NCI-H82 treated with DMSO at 0.1 percent for 48 hours (cell line): ENCODE results near the gene RBM19.
"Not testable (repeated sequence)": the region's sequence is repeated elsewhere in the genome, so short reads cannot be mapped to it uniquely, and the experiment has no call there.

ENCODE experiments used
- DNase-seq: peaks from one replicate; lab custom pipeline; 2025; ENCODE audit not compliant: unreplicated experiment; lab: John Stamatoyannopoulos, UW

The RBM19 gene

GRCh38 chr12:113965951-113966797, at the start of gene RBM19:
Gene RBM19, minus strand, starts transcription at chr12:113966325. Its CDS starts 98 bp downstream, at chr12:113966227.
- DNase-seq: peak; percentile 84

- DNase-seq: no peak
Observed at GRCh38 chr12:114015851-114016250, 49.7 kb upstream of the RBM19 start.

DNA sequence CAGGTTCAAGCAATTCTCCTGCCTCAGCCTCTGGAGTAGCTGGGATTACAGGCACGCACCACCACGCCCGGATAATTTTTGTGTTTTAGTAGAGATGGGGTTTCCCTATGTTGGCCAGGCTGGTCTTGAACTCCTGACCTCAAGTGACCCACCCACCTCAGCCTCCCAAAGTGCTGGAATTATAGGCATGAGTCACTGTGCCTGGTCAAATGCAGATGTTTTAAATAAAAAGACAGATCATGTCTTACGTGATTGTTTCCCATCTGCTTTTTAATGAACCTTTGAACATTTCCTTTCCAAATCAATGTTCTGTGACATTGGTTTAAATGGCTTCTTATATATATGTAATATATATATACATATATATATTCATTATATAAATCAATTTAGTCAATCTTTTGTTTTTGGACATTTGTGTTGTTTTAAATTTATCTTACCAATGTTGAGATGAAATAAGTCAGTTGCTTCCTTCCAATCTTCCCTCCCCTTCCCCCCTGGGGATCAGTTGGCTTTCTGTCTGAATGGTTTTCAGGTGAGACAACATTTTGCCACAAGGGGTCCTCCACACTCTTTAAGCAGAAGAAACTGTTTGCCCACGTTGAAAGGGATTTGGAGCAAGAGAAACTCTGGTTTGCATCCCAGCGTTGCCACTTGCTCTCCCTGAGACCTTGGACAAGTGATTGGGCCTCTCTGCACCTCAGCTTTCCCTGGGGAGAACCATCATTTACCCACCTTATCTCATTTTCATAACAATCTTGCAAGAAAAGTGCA, 47.6 kb upstream of the RBM19 start:
- DNase-seq: no peak

- no peak for DNase-seq
Observed at GRCh38 chr12:114012744-114013431, 46.8 kb upstream of the RBM19 start.

DNA sequence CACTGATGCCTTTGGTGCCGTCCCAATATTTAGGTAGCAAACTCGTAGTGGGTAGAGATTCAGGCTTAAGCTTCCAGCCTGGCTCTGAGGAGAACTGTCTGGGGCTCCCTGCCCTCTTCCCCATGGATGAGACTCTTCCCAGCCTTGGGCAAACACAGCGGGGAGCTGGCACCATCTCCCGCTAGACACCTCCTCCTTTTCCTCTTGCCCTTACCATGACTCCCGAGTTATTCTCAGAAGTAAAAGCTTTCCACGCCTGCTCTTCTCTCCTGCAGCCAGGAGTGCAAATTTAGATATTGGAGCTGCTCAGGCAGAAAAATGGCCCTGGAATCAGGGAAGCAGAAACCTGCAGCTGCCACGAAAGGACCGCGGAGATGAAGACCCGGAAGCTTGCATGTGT, 45.6 kb upstream of the RBM19 start:
- DNase-seq: no peak

GRCh38 chr12:114006482-114007425, 40.6 kb upstream of the RBM19 start:
- no peak for DNase-seq

GRCh38 chr12:114004402-114004801, 38.3 kb upstream of the RBM19 start:
- DNase-seq: no peak

DNA sequence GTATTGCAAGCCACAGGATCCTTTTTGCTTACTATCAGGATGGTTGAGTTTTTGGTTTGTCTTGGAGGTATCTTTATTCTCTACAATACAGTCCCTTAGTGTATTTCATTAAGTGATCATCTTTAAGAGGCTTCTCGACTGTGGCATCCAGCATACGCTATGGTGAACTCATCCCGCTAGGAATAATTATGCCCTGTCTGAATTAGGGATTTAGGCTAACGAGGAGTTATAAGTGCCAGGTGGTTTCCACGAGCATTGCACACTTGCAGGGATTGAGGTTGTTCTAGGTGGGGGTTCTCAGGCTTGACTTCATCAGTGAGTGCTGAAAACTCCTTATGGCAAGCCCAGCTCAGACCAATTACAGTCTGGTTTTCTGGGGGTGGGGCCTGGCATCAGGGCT, 37.2 kb upstream of the RBM19 start:
- DNase-seq: no peak

DNA sequence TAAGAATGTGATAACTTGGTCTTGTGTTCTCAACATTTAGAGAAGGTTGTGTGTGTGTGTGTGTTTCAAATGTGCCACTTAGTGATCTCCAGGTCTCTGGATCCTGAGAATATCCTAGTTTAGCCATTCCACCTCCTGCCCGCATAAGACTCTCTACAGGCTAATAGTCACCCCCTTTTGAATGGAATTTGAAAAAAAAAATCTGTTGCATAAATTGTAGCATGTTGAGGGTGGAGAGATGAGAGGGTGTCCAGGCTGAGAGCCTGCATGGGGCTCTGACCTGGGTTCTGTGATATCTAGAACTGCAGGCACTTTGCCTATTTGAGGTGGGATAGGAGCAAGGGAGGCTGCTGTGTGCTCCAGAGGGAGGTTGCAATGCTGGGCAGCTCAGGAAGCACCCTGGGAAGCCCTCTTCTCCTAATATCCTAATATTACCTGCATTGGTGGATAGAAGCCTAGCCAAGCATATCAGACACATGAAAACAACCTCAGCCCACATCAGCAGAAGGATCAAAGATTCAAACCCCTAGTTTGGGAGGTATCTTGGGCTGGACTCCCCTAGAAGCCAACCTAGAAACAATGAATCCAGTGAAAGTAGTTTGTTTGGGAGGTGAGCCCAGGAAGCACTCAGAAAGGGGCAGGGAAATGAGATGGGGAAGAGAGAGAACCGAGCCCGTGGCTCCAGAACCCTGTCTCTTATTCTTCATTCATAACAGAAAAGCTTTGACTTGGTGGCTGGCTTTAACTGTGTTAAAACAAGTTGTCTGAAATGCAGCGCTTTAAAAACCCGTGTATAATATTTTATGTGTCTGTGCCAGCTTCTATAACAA, 35.6 kb upstream of the RBM19 start:
- no peak for DNase-seq

DNA sequence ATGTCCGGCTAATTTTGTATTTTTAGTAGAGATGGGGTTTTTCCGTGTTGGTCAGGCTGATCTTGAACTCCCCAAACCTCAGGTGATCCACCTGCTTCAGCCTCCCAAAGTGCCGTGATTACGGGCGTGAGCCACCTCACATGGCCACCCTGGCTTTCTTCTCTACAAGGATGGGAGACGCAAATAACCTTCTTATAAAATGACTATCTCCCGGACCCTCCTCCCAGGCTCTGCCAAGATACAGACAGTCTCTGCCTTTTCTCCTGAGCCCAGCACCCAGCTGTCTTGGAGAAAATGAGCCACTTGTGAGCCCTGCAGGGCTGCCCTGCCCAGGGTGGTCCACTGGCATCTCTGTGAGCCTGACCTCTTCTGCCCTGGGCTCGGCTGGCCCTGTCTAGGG, 34.7 kb upstream of the RBM19 start:
- DNase-seq: no peak

- not testable (repeated sequence) for DNase-seq
Observed at GRCh38 chr12:114000261-114000660, 34.1 kb upstream of the RBM19 start.

DNA sequence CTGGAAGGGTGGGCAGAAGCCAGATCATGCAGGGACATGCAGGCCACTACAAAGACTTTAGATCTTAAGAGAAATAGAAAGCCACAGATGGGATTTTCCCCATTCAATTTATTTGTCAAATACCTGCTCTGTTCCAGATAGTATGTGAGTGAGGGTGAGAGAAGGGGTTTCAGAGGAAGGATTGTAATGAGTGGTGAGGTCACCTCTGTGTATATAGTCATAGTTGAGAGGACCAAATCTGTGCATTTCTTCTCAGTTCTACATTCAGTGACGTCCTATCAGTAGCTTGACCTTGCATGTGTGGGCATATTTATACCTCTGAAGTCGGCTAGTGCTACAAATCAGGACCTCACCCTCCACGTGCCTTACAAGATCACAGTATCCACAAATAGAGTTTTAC, 31.2 kb upstream of the RBM19 start:
- no peak for DNase-seq

DNA sequence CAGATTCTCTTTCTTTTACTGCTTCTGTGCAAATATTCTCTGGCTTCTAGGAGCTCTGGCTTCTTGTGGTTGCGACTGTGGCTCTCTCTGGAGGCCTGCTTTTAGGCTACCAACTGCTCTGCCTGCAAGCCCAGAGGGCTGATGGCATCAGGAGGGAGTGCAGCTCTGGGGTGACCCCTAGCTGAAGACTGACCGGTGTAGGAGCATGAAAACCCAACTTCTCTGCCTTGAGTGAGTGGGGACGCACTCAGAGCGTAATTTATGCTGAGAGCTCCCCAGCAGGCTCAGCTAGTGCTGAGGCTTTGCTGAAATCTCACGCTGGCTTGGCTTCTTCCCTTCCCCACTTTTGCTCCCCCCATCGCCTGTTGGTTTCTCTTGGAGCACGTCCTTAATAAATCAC, 29.9 kb upstream of the RBM19 start:
- DNase-seq: no peak

- no peak for DNase-seq
Observed at GRCh38 chr12:113994051-113994450, 27.9 kb upstream of the RBM19 start.

- not testable (repeated sequence) for DNase-seq
Observed at GRCh38 chr12:113992751-113993150, 26.6 kb upstream of the RBM19 start.

DNA sequence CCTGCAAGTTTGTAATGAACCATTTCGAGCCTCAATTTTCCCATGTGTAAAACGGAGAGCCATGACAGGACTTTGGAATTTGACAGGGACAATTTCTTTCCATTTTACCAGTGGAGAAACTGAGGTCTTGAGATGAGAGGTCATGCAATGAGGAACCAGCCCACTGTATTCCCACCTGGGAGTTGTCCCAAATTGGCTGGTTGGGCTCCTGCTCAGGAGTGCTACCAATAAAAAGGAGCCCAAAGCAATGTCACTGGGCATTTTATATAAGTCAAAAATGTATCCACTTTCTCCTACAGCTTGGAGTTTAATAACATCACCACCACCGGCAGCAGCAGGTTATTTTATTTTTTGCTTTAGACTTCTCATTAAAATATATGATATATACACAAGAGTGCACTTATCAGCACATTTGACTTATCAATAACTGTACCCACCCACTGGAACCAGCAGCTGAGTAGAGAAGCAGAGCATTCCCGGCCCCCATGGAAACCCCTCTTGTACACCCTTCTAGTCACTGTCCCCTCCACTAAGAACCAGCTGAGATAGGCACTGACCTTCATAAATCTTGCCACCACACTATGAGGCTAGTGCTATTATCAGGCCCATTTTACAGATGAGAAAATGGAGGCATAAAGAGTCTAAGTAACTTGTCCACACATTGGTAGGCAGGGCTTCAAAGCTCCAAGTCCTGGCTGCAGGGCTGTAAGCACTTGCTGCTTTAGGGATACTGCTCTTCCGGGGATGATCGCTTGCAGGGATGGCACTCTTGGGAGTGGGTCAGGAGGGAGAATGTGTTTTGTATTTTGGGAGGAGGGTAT, 25.3 kb upstream of the RBM19 start:
- DNase-seq: no peak

DNA sequence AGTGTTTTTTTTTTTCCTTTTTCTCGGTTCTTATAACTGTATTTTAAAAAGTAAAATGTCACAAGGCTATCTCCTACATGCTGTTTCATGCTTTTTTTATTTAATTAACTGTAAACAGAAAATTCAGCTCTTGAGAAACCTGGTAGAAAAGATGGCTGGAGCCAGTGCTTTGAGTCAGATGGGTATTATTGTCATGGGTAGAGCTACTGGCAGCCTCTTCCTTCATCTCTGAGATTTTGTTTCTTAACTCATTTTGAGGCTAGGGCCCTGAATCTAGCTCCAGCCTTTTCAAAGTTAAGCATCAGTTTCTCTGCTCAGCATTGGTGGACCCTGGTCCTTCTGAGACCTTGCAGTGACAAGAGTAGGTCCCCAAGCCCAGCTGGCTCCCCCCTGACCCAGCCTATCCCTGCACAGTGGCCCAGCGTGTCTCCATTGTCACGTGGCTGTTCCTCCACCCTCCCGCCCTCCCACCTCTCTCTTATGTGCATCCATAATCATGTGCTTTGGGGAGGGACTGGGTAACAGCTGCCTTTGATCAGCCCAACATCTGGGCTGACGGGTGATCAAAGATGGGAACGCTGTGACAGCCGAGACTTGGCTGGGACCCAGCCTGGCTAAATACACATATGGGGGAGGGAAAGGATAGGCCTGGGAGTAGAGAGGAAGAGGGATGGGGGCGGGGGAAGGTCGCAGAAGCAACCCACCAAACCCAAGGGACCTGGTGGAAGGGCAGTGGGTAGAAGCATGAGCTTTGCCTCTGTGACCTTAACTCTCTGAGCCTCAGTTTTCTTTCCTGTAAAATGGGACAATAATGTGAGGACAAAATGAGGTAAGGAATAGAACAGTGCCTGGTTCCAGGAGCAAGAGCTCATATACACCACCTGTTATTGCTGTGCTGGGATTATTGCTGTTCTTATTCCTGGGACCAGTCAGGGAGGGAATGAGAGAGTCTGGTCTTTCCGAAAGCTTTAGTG, 24.4 kb upstream of the RBM19 start:
- DNase-seq: no peak

GRCh38 chr12:113988976-113989375, 22.9 kb upstream of the RBM19 start:
- no peak for DNase-seq
